HPDE6-E6E7 (cell line): ENCODE data around the gene HSD17B14.
A peak's percentile ranks its signal among the peaks of the same experiment; 100 is the strongest.

Experiments
- DNase-seq: peaks from one replicate; pipeline ENCODE4 v3.0.0; 2011; ENCODE audit warnings: missing footprints; ENCODE audit errors: extremely low spot score

The HSD17B14 gene

DNA sequence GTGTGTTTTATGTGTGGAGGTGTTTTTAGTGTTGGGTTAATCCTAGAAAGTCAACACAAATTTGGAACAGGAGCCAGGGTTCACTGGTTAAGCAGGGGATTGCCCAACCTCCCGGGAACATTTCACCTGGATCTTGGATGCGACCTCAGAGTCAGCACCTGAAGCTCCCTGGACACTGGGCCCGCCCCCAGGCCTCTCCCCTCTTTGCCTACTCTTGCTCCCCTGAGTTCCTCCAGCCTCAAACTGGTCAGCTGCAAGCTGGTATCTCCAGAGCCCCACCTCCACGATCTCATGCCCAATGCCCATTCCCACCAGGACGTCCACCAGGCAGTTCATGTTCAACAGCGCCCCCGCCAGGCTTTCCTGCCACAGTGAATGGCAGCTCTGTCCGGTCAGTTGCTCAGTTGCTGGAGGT, 9.7 kb downstream of the HSD17B14 start:
- DNase-seq = no peak

DNA sequence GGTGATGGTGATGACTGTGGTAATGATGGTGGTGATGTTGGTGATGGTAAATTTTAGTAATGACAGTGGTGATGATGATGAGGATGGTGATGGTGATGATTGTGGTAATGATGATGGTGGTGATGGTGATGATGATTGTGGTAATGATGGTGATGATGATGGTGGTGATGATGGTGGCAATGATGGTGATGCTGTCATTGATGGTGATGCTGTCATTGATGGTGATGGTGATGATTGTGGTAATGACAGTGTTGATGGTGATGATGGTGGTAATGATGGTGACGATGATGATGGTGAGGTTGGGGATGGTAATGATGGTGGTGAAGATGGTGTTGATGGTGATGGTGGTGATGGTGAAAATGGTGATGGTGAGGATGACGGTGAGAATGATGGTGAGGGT, 13.8 kb downstream of the HSD17B14 start:
- DNase-seq = no peak

DNA sequence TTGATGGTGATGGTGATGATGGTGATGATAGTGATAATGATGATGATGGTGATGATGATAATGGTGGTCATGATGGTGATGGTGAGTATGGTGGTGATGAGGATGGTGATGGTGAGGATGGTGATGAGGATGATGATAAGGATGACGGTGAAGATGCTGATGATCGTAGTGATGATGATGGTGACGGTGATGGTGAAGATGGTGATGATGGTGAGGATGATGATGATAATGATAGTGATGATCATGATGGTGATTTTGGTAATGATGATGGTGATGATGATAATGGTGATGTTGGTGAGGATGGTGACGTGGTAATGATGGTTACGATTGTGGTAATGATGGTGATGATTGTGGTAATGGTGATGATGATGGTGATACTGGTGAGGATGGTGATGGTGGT, 14.7 kb downstream of the HSD17B14 start:
- no peak for DNase-seq

DNA sequence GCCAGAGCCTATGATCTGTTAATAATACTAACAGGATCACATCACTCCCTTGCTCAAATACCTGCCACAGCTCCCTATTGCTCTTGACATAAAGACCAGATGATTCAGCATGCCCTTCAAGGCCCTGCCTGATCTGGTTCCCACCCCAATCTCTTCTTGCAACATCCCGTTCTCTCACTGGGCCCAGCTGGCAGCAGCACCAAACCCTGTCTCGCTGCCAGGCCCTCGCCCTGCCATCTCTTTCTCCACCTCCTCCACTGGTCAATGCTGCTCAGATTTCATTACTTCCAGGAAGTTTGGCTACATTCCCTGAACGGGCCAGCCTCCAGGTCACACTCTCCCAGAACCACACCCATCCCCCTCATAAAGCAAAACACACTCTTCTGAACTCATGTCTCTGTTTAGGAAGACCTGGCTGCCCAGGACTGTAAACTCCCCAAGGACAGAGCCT, 16.9 kb downstream of the HSD17B14 start:
- DNase-seq = peak; percentile 61

DNA sequence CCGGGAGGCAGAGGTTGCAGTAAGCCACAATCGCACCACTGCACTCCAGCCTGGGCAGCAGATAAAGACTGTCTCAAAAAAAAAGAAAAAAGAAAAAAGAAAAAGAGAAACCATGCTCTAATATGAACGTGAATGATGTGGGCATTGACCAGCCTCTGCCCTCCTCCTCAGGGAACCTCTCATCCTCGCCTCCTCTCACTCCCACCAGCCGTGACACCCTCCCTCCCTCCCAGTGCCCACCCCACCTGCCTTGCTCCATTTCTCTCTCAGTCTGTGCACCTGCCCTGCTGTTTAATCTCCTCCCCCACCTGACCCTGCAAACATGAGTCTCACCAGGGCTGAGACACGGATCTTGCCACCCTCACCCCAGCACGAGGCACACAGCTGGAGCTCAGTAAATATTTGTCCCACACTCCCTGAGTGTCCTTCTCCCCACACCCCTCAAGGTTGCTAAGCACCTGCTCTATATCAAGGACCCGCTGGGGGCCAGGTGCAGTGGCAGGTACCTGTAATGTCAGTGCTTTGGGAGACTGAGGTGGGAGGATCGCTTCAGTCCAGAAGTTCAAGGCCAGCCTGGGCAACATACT, 18.0 kb downstream of the HSD17B14 start:
- no peak for DNase-seq

DNA sequence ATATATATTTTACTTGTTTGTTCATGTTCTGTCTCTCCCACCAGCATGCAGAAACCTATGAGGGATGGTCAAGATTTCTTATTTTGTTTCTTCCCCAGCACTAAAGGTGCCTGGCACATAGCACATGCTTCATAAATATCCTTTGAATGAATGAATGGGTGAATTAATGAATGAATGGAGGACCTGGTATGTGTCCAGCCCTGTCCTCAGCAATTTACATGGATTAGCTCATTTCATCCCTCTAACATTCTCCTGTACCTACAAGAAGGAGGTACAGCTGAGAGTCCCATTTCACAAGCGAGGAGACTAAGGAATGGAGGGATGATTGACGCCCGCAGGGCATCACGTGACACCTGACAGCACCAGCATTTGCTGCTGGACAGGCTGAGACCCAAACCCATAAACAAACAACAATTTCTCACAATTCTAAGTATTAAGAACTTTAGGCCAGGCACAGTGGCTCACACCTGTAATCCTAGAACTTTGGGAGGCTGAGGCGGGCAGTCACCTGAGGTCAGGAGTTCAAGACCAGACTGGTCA, 18.6 kb downstream of the HSD17B14 start:
- DNase-seq = no peak

DNA sequence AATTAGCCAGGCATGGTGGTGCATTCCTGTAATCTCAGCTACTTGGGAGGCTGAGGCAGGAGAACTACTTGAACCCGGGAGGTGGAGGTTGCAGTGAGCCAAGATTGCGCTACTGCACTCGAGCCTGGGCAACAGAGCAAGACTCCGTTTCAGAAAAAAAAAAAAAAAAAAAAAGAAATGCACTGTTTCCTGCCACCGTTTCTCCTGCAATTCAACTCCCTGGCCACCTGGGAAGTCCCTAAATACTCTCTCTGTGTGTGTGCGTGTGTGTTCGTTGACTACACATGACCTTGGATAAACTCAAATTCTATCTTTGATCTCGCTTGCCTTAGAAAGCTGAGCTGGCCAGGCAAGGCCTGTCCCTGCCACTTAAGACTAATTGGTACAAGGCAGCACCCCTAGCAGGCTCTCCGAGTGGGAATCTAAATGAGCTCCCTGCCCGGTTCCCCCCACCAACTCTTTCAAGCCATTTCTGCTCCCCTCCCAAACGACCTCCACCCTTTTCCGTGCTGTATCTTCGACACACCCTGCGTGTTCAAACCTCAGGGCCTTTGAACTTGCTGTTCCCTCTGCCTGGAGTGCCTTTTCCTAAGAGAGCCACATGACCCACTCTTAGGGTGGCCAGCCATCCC, 20.3 kb downstream of the HSD17B14 start:
- DNase-seq = no peak

DNA sequence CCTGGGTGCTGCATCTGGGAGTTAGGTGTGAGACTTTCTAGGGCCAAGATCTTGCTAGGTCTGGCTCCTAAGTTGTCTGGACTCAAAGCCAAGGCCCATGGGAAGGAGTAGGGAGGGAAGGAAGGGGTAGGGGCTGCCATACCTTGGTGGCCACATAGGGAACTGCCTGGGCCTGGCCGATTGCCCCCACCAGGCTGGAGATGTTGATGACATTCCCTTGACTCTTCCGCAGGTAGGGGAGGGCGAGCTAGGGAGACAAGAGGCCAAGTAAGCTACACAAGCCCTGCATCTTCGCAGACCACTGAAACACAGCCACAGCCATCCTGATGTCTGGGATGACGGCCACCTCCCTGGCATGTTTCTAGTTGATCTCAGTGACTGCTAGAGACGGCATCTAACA, 21.4 kb downstream of the HSD17B14 start:
- no peak for DNase-seq

DNA sequence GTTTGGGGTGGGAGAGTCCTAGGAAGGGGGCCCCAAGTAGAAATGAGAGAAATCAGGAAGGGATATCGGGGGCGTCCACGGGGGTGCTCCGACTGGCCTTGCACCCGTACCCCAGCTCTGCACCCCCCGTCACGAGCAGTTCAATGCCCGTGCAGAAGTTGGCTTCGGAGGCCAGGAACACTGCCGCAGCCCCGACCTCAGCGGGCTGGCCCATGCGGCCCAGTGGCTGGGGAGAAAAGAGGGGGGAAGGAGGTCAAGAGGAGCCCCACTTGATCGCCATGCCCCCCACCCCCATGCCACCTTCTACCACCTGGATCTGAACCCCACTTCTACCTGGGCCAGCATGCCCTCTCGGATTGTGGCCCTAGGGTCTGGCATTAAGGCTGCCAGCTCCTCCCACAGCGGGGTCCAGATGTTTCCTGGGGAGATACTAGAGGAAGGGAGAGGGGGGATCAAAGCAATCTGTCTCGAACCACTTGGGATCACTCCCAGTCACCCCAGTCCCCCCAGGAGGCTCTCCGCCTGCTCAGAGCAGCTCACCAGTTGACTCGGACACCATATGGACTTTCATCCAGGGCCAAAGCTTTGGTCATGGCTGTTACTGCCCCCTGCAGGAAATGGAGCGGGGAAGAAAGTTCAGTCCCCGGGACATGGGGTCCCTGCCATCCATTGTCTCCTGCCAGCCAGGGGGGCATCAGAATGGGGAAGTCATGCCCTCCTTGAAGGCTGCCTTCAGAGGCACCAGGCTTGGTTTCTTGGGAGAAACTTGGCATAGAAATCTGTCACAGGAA, 23.0 kb downstream of the HSD17B14 start:
- DNase-seq = no peak

DNA sequence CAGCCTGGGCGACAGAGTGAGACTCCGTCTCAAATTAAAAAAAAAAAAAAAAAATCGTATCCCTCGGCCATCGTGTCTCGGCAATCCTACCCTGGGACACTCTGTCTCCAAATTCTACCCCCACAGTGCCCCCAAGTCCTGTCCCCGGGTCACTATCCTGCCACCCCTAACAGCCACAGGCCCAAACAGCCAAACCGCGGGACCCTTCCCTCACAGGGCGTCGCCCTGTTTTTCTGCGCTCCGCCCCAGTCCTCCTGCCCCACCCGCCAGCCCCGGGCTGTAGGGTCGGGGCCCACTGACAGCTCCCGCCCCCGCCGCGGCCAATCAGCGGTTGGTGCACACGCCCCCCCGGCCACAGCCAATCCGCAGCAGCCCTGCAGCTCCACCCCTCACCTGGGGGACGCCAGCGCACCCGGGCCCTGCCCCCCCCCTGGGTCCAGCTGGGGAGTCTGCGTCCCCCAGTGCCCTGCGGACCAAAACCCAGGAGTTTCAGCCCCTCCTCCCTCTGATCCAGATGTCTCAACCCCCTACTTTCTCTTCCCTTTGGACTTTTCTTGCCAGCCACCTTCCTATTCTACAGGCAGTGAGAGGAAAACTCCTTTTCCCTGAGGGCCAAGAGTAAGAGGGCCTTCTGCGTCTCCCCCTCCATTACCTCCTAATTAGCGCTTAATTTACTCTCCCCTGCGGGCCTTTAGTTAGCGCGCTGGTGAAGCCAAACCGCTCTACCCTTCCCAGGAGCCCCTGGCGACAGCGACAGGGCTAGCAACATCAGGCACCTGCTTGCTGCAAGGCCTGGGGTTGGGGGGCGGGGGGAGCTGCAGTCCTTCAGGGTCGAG, 24.0 kb downstream of the HSD17B14 start:
- peak; percentile 76 for DNase-seq

DNA sequence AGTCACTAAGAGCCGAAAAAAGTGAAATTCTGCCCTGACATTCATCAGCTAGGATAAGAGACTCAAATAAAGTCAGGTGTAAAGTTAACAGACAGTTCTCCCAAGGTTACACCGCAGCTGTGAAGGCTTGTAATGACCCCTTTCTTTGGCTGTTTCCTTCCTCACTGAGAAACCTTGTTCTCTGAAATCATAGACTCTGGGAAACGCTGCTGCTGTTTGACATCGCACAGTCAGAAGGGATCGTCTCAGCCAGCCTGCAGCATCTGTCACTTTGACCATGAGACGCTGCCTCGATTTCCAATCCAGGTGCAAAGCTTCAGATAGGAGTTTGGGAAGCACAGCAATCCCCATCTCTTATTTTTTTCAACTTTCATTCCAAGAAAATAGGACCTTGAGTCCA, 26.1 kb downstream of the HSD17B14 start:
- DNase-seq = no peak

DNA sequence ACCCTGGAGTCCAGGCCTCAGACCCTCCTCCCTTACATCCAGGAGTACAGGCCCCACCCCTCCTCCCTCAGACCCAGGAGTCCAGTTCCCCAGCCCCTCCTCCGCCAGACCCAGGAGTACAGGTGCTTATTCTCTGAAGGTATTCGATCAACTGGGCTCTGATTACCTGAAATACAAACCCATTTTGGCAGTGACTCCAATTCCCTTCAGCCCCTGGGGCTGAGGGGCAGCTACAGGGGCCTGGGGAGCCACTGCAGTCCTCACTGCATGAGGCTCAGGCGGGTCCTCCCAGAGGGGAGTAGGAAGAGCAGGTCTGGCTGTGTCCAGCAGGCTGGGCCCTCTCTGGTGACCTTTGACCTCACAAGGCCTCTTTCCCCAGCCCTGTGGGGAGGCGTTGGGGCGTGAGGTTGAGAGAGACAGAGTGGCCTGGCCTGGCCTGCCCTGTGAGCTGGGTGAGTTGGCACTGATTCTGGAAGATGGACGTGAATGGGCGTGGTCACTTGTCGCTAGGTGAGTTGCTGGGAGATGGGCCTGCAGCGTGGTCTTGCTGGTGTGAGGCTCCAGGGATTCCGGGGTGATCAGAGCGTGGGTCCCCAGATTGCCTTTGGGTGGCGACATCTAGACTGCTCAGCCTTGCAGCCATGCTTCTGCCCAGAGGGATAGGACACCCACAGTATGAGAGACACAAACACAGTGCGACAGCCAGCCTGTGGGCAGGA, 28.5 kb downstream of the HSD17B14 start:
- DNase-seq = no peak

DNA sequence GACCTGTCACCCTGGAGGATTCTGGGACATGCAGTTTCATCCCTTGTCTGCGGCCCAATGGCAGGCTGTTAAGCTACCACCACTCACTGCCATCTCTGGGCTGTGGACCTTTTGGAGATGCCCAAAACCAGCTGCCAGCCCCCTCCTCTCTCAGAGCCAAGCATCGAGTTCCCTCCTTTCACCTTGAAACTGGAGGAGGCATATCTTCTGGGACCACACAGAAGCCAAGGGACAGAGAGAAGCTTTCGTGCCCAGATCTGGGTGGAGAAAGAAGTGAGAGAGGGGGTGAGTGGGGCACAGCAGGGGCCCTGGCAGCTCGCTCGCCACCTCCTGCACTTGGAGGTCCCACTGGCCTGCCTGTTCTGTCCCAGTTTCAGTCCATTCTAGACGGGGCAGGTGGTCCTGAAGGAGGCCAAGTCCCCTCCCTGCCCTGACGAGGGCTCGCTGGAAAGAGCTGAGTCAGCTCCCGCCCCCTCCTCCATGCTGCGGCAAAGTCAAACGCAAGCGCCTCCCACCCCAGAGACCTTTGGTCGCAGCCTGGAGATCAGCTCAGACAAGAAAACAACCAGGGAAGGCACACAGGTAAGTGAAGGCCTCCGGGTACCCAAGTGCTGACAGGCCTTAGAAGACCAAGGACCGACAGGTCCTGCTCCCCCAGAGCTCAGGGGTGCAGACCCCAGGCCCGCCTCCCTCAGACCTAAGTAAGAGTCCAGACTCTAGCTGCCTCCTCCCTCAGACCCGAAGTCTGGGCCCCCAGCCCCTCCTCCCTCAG, 29.3 kb downstream of the HSD17B14 start:
- DNase-seq = no peak

DNA sequence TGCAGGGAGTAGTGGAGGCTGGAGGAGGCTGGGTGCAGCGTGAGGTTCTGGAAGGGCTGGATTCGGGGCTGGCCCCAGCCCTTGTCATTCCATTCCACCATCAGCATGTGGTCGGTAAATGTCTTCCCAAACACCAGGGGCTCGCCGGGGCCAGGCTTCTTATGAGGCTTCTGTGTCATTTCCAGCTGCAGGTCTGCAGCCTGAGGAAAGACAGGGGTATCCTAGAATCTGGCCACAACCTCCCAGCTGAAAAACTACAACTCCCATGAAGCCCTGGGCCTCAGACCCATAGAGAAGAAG, 29.8 kb downstream of the HSD17B14 start:
- DNase-seq = no peak

DNA sequence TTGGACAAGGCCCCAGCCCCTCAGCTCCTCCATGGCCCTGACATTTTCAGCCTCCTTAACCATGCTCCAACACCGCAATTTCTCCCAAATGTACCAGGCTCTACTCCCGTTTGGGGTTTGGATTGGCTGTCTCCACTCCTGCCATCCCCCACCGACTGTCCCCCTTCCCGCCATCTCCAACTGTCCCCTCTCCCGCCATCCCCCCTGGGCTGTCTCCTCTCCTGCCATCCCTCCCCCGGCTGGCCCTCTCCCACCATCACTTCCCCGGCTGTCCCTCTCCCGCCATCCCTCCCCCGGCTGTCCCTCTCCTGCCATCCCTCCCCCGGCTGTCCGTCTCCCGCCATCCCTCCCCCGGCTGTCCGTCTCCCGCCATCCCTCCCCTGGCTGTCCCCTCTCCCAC, 30.8 kb downstream of the HSD17B14 start:
- no peak for DNase-seq

DNA sequence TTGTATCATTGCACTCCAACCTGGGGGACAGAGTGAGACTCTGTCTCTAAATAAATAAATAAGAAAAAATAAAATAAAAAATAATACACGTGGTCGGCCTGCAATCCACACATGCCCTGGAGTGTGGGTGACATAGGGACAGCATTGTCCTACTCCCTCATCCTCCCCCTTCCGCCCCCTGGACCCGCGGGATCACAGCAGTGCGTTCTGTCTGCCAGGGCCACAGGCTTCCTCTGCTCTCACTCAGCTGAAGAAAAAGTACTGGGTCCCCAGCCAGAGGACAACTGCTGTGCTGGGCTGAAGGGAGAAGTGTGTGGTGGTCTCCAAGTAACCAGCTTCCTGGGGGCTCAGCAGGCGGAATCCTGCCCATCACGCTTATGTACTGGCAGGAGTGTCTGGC, 31.8 kb downstream of the HSD17B14 start:
- no peak for DNase-seq

DNA sequence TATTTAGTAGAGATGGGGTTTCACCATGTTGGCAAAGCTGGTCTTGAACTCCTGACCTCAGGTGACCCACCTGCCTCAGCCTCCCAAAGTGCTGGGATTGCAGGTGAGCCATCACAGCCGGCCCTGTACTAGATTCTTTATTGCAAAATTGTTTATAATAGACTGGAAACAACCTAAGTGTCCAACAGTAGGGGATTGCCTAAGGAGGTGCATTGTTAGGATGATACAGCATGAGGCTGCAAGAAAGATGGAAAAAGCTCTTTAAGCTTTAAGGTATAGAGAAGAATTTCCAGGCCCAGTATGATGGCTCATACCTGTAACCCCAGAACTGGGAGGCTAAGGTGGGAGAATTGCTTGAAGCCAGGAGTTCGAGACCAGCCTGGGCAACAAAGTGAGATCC, 33.7 kb downstream of the HSD17B14 start:
- DNase-seq = no peak

DNA sequence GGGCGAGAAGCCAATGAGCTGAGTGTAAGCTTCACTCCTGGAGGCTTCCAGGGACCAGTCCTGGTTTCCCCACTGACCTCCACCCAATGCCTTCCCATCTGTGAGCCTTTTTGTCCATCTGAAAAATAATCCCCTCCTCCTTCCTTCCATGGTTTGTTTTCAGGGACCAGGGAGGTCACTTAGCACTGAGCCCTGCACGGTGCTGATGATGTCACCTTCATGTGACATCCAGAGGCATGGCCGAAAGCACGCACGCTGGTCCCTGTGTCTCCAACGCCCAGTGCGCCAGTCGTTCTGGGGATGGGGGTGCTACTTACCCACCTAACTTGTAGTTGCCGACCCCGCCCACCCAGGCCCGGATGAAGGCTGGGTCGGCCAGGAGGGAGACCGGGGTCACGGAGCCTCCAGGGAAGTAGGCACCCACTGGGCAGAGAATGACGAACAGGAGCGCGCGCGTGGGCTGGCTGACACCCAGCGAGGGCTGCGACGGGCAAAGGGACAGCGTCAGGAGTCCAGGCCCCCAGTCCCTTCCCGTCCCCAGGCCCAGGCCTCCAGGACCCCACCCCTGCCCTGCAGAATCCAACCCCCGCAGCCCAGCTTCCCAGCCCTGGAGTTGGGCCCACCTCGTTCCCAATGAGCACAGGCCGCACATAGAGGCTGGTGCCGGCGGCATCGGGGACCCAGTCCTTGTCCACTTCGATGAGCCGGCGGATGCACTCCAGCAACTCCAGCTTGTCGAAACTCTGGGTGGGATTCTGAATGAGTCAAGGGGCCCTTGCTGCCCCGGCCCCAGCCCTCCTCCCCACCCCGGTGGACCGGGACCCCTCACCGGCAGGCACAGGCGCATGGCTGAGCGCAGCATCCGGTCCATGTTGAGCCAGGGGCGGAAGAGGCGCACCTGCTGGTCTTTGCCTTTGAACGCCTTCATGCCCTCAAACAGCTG, 36.7 kb downstream of the HSD17B14 start:
- no peak for DNase-seq

DNA sequence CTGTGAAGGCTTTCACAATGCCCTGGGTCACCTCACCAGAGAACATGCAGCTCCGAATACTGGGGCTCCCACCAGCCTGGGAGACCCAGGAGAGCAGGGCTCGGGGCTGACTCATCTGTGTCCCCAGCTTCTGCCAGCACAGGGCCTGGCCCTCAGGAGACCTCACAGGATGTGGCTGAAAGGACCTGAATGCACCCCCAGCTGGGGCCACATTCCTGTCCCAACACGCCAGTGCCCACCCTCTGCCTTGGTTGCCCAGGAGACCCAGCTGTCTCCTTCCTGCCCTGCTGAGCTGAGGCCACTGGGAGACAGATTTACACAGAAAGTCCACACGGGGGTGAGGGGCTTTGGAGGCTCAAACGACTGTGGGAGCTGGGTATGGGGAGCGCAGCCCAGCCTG, 37.4 kb downstream of the HSD17B14 start:
- no peak for DNase-seq

DNA sequence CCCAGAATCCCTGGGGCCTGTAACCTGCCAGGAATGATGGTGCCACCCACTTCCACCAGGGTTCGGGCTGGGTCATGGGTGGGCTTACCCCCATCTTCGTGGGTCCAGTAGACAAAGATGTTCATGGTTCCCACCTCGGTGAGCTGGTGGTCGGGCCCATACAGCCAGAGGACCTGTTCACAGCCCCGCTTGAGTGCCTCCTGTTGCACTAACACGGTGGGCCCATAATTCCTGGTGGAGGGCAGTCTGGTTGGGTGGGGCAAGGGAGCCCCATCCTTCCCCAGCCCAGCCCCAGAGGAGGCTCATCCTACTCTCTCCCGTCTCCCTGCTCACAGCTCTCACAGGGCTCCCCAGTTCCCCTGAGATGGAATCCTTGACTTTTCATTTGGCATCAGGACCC, 39.2 kb downstream of the HSD17B14 start:
- DNase-seq = no peak
